DMS114 treated with DMSO at 0.1 percent for 48 hours (cell line): Measurements from ENCODE around the gene AP1M1.

Experiments used
- DNase-seq: peaks from one replicate; lab custom pipeline; 2025; ENCODE audit not compliant: unreplicated experiment; lab: John Stamatoyannopoulos, UW

Gene AP1M1

DNA sequence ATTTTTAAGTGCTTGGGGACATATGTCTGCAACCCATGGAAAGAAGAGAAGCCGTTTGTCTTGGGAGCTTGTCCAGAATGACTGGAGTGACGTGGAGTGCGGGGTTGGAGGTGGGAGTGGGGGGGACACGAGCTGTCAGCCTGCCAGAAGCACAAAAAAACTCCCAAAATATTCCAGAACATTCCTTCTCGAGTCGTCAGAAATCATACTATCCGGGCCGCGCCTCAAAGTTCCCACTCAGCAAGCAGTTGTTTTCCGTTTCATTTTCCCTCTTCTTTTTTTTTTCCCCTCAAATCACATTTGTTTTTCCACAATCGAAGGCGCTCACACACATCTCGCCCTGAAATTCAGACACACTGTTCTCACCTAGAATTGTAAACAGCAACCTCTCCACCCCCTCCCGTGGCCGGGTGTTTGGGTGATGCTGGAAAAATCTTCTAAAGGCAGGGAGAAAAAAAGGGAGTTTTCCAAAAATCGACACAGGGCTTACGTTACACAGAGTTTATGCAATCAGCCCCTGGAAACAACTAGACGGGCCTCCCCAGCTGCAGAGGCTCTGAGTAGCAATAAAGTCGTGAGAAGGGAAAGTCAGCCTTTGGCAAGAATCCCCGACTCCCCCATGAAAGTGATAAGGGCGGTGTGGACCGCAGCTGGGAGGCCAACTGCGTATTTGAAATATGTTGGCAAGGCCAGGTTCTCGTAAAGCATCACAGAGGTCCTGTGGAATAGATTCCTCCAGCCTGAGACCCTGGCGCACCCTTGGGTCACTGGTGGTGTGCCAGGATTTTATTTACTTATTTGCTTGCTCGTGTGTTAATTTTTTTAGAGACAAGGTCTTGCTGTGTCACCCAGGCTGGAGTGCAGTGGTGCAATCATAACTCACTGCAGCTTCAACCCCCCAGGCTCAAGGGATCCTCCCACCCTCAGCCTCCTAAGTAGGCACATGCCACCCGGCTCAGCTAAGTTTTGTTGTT lies 95.7 kb downstream of the AP1M1 start:
- DNase-seq, result no peak

DNA sequence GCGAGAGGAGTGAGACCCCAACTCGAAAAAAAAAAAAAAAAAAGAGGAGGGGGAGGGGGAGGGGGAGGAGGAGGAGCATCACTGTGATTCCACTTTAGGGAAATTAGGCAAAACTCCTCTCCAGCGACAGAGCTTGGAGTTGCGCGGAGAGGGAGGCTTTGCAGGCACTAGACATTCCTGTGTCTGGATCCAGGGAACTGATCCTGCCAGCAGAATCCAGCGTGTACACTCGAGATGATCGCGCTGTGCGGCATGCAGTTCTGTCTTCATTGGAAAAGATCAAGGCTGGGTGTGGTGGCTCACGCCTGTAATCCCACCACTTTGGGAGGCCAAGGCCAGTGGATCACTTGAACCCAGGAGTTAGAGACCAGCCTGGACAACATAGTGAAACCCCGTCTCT lies 97.3 kb downstream of the AP1M1 start:
- DNase-seq, result no peak
